HUES64 (cell line): ENCODE data around the gene ANTXR2.
"Not testable (repeated sequence)": the region's sequence is repeated elsewhere in the genome, so short reads cannot be mapped to it uniquely, and the experiment has no call there.

Experiments used
- H3K27ac ChIP-seq: 2 replicates; pipeline ENCODE4 v1.7.0; 2013; ENCODE audit warnings: low read depth, low read length, inconsistent platforms
- H3K27me3 ChIP-seq: 2 replicates; pipeline ENCODE4 v1.6.1; 2013; ENCODE audit warnings: mild to moderate bottlenecking, low read length; ENCODE audit not compliant: insufficient read depth
- H3K36me3 ChIP-seq: 2 replicates; pipeline ENCODE4 v1.6.1; 2013; ENCODE audit warnings: mild to moderate bottlenecking, low read length; ENCODE audit not compliant: insufficient read depth
- H3K4me1 ChIP-seq: 2 replicates; pipeline ENCODE4 v1.6.1; 2013; ENCODE audit warnings: mild to moderate bottlenecking, low read length, moderate library complexity; ENCODE audit not compliant: insufficient read depth
- H3K4me3 ChIP-seq: 2 replicates; pipeline ENCODE4 v1.5.1; 2013; ENCODE audit warnings: mild to moderate bottlenecking, low read length, moderate library complexity
- H3K9ac ChIP-seq: 2 replicates; pipeline ENCODE4 v1.6.1; 2013; ENCODE audit warnings: mild to moderate bottlenecking, low read depth, low read length
- H3K9me3 ChIP-seq: 2 replicates; pipeline ENCODE4 v1.6.1; 2013; ENCODE audit warnings: low read depth, low read length; ENCODE audit not compliant: insufficient read depth
- WGBS: fragments of 150-250, 120-280 bp; methylation state at CpG from one replicate; pipeline ENCODE4 v1.1.7; 2013; ENCODE audit warnings: missing lambda C conversion rate; 5-methylcytosine and 5-hydroxymethylcytosine counted together

ANTXR2 gene

DNA sequence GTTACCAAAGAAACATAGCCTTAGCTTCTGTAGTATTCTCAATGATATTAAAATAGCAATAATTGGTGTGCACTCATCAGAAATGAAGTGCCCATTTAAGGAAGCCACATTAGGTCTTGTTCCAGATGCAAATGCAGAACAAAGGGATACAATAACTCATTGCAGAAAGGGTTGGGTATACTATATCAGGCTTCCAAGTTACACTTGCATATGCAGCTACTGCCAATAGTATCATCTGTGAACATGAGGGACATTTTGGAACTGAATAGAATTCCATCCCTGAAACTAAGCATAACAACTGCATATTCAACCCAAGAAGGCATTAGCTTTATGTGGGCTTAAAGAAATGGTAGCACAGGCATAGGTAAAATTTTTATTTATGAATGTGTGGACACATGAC lies 167.8 kb downstream of the ANTXR2 start:
- H3K27ac ChIP-seq, result no peak overlapping the region
- no peak overlapping the region for H3K4me3 ChIP-seq
- no peaks in the 10 kb centered on the region for H3K27me3 ChIP-seq
- H3K36me3 ChIP-seq, result no peaks in the 10 kb centered on the region
- H3K9ac ChIP-seq, result no peak overlapping the region
- no peaks in the 10 kb centered on the region for H3K4me1 ChIP-seq
- H3K9me3 ChIP-seq, result no peaks in the 10 kb centered on the region

DNA sequence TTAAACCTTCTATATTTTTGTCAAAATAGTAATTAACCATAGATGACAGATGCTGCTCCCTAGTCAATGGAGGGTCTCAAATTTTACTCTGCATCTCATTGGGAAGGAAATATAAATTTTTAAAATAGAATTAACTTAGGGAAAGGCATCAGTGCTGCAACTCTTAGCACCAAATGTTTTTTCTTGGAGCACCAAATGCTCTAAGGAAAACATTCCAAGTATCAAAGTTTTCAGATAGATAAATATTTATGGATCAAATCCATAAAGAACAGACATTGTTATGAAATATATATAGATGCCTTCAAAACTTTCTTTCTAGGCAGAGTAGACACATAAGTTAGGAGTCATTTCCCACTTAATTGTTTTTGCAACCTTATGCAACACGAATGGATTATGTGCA lies 168.7 kb downstream of the ANTXR2 start:
- H3K4me3 ChIP-seq, result no peak overlapping the region
- no peaks in the 10 kb centered on the region for H3K27me3 ChIP-seq
- H3K27ac ChIP-seq, result no peak overlapping the region
- H3K36me3 ChIP-seq, result no peaks in the 10 kb centered on the region
- H3K9me3 ChIP-seq, result no peaks in the 10 kb centered on the region
- 100% methylated on average over 1 of the region's 1 CpG for WGBS
- no peak overlapping the region for H3K9ac ChIP-seq
- H3K4me1 ChIP-seq, result no peaks in the 10 kb centered on the region

- H3K9me3 ChIP-seq, result no peaks in the 10 kb centered on the region
- H3K4me3 ChIP-seq, result no peak overlapping the region
- WGBS, result 94% methylated on average over 2 of the region's 2 CpGs
- no peaks in the 10 kb centered on the region for H3K36me3 ChIP-seq
- H3K9ac ChIP-seq, result no peak overlapping the region
- H3K27me3 ChIP-seq, result no peaks in the 10 kb centered on the region
- no peaks in the 10 kb centered on the region for H3K4me1 ChIP-seq
- H3K27ac ChIP-seq, result no peak overlapping the region
Measured at GRCh38 chr4:79900182-79900581, 172.8 kb downstream of the ANTXR2 start.

DNA sequence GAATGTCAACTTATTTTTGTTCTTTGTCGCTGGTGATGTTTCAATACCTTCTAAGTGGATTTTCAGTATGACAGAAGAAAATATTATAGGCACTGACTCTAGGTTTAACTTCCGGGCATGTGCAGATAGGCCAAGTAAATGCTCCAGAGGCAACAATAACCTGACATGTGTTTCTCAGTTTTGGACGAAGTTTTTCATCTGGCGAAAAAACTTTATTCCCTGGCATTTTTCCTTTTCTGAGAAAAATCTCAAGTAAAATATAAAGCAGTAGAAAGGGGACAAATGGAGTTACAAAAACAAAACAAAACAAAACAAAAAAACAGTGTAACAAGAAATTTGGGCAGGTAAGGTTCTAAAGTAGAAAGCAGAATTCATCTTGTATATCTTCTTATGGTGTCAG lies 173.5 kb downstream of the ANTXR2 start:
- H3K4me3 ChIP-seq, result no peak overlapping the region
- H3K36me3 ChIP-seq, result no peaks in the 10 kb centered on the region
- no peaks in the 10 kb centered on the region for H3K27me3 ChIP-seq
- 99% methylated on average over 4 of the region's 4 CpGs for whole genome bisulfite sequencing
- H3K9me3 ChIP-seq, result no peaks in the 10 kb centered on the region
- H3K27ac ChIP-seq, result no peak overlapping the region
- no peak overlapping the region for H3K9ac ChIP-seq
- H3K4me1 ChIP-seq, result no peaks in the 10 kb centered on the region

DNA sequence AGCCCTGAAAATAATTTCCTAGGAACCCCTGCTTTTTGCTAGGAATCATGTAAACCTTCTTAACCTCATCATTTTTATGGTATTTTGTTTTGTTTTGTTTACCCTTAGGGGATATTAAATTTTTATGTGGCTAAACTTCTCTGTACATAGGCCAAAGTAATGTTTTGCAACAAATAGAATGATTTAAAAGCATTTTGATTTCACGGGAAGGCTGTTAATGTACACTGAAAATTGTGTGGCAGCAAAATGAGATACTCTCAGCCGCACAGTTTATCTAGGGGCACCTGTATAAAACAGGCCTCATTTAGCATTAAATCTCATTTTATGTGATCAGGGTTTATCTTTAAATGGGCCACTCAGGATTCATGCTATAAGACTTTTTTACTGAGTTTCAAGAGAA lies 175.0 kb downstream of the ANTXR2 start:
- H3K9ac ChIP-seq, result no peak overlapping the region
- H3K27ac ChIP-seq, result no peak overlapping the region
- peaks cover 12% of the 10 kb centered on the region; the same call in 1 of the 2 replicates for H3K4me1 ChIP-seq
- H3K9me3 ChIP-seq, result no peaks in the 10 kb centered on the region
- no peak overlapping the region for H3K4me3 ChIP-seq
- no peaks in the 10 kb centered on the region for H3K27me3 ChIP-seq
- no peaks in the 10 kb centered on the region for H3K36me3 ChIP-seq
- 93% methylated on average over 2 of the region's 2 CpGs for WGBS

- no peak overlapping the region for H3K9ac ChIP-seq
- H3K4me3 ChIP-seq, result no peak overlapping the region
- H3K27me3 ChIP-seq, result no peaks in the 10 kb centered on the region
- H3K9me3 ChIP-seq, result no peaks in the 10 kb centered on the region
- H3K27ac ChIP-seq, result no peak overlapping the region
- 86% methylated on average over 3 of the region's 3 CpGs for WGBS
- no peaks in the 10 kb centered on the region for H3K36me3 ChIP-seq
- H3K4me1 ChIP-seq, result peaks cover 12% of the 10 kb centered on the region; the same call in 1 of the 2 replicates
Measured at GRCh38 chr4:79897174-79897573, 175.9 kb downstream of the ANTXR2 start.

- H3K4me3 ChIP-seq, result no peak overlapping the region
- H3K9me3 ChIP-seq, result no peaks in the 10 kb centered on the region
- WGBS, result no CpG with 5 or more reads among the region's 2 CpGs
- no peak overlapping the region for H3K9ac ChIP-seq
- H3K27ac ChIP-seq, result no peak overlapping the region
- no peaks in the 10 kb centered on the region for H3K36me3 ChIP-seq
- peaks cover 12% of the 10 kb centered on the region; the same call in 1 of the 2 replicates for H3K4me1 ChIP-seq
- H3K27me3 ChIP-seq, result no peaks in the 10 kb centered on the region
Measured at GRCh38 chr4:79893456-79893855, 179.6 kb downstream of the ANTXR2 start.

DNA sequence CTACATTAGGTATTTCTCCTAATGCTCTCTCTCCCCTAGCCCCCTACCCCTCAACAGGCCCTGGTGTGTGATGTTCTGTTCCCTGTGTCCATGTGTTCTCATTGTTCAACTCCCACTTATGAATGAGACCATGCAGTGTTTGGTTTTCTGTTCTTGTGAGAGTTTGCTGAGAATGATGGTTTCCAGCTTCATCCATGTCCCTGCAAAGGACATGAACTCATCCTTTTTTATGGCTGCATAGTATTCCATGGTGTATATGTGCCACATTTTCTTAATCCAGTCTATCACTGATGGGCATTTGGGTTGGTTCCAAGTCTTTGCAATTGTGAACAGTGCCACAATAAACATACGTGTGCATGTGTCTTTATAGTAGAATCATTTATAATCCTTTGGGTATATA lies 184.0 kb downstream of the ANTXR2 start:
- H3K9me3 ChIP-seq, H3K4me1 ChIP-seq, H3K27me3 ChIP-seq, H3K36me3 ChIP-seq, H3K9ac ChIP-seq, H3K27ac ChIP-seq, H3K4me3 ChIP-seq: not testable (repeated sequence)
- WGBS, result 100% methylated on average over 1 of the region's 1 CpG

DNA sequence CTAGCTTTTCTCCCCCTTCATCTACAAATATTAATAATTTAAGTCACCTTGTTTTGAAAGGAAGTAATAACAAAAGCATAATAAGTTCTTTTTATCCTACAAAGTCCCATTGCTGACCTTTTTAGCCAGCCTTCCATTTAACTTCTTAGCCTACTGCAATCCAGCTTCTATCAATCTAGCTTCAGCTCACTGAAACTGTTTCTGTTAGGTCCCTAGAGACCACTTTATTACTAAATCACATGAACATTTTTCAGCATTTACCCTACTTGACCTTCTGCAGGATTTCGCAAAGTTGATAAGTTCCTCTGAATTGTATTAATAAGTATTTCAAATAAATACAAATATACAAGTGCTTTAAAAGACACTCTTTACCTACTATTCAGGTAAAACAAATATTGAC lies 186.5 kb downstream of the ANTXR2 start:
- H3K27ac ChIP-seq, result no peak overlapping the region
- no peaks in the 10 kb centered on the region for H3K27me3 ChIP-seq
- no peaks in the 10 kb centered on the region for H3K36me3 ChIP-seq
- no peaks in the 10 kb centered on the region for H3K9me3 ChIP-seq
- H3K9ac ChIP-seq, result no peak overlapping the region
- no CpG with 5 or more reads among the region's 1 CpG for WGBS
- H3K4me1 ChIP-seq, result no peaks in the 10 kb centered on the region
- no peak overlapping the region for H3K4me3 ChIP-seq

- Histone ChIP-seq H3K27ac (no peak overlapping the region), H3K9me3 (no peaks in the 10 kb centered on the region), H3K4me1 (no peaks in the 10 kb centered on the region), H3K36me3 (no peaks in the 10 kb centered on the region), H3K27me3 (no peaks in the 10 kb centered on the region), H3K4me3 (no peak overlapping the region), H3K9ac (no peak overlapping the region)
- WGBS, result 98% methylated on average over 5 of the region's 5 CpGs
Measured at GRCh38 chr4:79886021-79886420, 187.0 kb downstream of the ANTXR2 start.

DNA sequence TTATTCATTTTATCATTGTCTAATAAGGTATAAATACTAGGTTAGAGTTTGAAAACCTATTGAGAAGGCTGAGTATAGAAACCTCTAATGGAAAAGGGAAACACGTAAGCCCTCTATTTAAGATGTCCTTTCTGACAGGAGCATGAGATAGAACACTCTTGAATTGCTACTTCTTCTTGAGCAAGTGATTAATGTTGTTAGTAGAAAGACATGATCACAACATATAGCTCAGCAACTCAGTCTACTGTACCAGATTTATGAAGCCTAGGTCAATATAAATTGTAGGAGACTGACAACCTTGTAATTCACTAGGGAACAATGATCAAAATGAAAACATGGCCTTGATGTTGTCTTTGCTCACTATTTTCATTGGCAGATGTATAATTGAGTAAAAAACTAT lies 189.7 kb downstream of the ANTXR2 start:
- Histone ChIP-seq H3K4me3 (no peak overlapping the region), H3K4me1 (no peaks in the 10 kb centered on the region), H3K36me3 (no peaks in the 10 kb centered on the region), H3K27me3 (no peaks in the 10 kb centered on the region), H3K9ac (no peak overlapping the region), H3K9me3 (no peaks in the 10 kb centered on the region), H3K27ac (no peak overlapping the region)
- WGBS, result 100% methylated on average over 1 of the region's 1 CpG

GRCh38 chr4:79882806-79883205 lies 190.2 kb downstream of the ANTXR2 start:
- no peak overlapping the region for H3K27ac ChIP-seq
- H3K27me3 ChIP-seq, result no peaks in the 10 kb centered on the region
- H3K36me3 ChIP-seq, result no peaks in the 10 kb centered on the region
- no peak overlapping the region for H3K4me3 ChIP-seq
- no peaks in the 10 kb centered on the region for H3K4me1 ChIP-seq
- no peak overlapping the region for H3K9ac ChIP-seq
- no CpG with 5 or more reads among the region's 1 CpG for WGBS
- no peaks in the 10 kb centered on the region for H3K9me3 ChIP-seq
